ACHN (cell line): Measurements from ENCODE around the gene SLC34A2.
"Not testable (repeated sequence)": the region's sequence is repeated elsewhere in the genome, so short reads cannot be mapped to it uniquely, and the experiment has no call there.

Experiments
- DNase-seq: peaks from one replicate; pipeline ENCODE4 v3.0.0-alpha.2; 2015
- in situ Hi-C: cut with HindIII; loops from 2 replicates; pipeline ENCODE4 v1.10.0; 2017; ENCODE audit warnings: low sequenced_read_pairs, low pct_ligation_motif_present, low pct_unique_long_range_greater_than_20kb

Gene SLC34A2, protein sequence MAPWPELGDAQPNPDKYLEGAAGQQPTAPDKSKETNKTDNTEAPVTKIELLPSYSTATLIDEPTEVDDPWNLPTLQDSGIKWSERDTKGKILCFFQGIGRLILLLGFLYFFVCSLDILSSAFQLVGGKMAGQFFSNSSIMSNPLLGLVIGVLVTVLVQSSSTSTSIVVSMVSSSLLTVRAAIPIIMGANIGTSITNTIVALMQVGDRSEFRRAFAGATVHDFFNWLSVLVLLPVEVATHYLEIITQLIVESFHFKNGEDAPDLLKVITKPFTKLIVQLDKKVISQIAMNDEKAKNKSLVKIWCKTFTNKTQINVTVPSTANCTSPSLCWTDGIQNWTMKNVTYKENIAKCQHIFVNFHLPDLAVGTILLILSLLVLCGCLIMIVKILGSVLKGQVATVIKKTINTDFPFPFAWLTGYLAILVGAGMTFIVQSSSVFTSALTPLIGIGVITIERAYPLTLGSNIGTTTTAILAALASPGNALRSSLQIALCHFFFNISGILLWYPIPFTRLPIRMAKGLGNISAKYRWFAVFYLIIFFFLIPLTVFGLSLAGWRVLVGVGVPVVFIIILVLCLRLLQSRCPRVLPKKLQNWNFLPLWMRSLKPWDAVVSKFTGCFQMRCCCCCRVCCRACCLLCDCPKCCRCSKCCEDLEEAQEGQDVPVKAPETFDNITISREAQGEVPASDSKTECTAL

GRCh38 chr4:25654971-25655963, at the start of gene SLC34A2:
Gene SLC34A2 (plus strand): TSS chr4:25655851. CDS start chr4:25662501, 6,650 bp downstream.
- DNase-seq = peak; percentile 50
- in situ Hi-C loops = no loop called here

GRCh38 chr4:25608644-25609043, 47.0 kb upstream of the SLC34A2 start:
- DNase-seq = peak; percentile 29

DNA sequence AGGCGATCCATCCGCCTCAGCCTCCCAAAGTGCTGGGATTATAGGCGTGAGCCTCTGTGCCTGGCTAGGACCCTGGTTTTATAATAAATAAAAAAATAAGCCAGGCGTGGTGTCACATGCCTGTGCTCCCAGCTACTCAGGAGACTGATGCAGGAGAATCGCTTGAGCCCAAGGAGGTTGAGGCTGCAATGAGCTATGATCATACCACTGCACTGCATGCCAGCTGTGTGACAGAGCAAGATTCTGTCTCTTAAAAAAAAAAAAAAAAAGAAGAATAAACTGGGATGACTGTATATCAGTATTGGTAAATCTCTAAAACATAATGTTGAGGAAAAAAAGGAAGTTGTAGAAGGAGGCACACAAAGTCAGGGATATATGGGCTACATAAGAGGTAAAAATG, 45.7 kb upstream of the SLC34A2 start:
- in situ Hi-C loops = no loop called here
- DNase-seq = no peak

More at GRCh38 chr4:25608644-25609043, 47.0 kb upstream of the SLC34A2 start:
- in situ Hi-C loops = no loop called here

GRCh38 chr4:25613613-25614012, 42.0 kb upstream of the SLC34A2 start:
- DNase-seq, in situ Hi-C loops: not testable (repeated sequence)

GRCh38 chr4:25614807-25615206, 40.8 kb upstream of the SLC34A2 start:
- in situ Hi-C loops = no loop called here
- DNase-seq = no peak

DNA sequence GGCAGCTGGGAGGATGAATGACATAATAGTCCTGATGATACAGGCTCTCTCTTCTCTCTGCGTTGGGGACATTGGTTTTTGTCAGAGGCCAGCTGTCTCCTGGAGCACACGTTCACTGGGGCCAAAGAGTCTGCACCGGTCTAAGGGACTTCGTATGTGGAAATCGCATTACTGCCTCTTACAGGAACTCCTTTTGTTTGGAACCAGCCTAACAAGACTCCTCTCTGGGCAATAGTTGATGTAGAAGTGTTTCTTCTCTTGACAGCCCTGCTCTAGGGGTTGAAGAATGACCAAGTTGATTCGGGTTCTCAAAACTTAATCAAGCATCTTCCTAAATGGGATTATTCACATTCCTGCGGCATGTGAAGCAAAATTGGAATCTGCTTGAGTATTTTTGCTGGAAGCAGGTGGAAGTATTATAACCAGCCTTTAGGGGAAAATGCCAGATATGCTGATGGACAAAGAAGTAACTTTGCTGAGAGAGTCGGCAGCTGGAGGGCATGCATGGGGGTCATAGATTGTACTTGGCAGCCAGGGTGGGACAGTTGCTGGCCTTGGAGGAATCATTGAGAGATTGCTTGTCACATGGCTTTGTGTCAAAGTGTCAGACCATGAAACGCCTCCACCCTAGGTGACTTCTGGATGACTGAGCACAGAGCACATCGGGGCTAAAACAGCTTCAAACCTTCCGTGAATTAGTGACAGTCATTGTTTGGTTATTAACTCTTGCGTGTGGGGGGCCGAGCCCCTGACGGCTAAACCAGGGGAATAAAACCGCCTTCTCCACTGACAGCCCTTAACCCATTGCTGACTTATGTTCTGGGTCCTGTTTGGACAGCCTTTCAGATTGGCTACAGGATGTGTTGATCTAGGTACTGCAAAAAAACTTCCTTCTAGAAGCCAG, 34.4 kb upstream of the SLC34A2 start:
- in situ Hi-C loops = no loop called here
- DNase-seq = peak; percentile 84

DNA sequence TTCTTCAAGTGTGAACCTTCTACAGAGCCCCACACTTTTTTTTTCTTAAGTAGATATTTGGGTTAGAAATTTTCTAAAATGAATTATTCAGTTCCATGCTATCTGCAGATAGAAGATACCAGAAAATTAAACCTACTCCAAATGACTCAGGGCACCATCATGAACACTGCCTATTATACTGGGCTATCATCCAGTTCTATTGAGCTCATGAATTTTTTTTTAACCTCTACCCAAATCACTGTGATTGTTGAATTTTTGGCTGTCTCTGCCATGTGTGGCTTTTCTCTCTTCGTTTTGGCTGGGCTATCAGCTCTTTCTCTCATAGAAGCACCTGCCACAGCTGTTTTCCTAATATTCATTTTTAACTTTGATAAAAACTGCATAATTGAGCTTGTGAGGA, 31.0 kb upstream of the SLC34A2 start:
- in situ Hi-C loops = no loop called here
- DNase-seq = no peak

DNA sequence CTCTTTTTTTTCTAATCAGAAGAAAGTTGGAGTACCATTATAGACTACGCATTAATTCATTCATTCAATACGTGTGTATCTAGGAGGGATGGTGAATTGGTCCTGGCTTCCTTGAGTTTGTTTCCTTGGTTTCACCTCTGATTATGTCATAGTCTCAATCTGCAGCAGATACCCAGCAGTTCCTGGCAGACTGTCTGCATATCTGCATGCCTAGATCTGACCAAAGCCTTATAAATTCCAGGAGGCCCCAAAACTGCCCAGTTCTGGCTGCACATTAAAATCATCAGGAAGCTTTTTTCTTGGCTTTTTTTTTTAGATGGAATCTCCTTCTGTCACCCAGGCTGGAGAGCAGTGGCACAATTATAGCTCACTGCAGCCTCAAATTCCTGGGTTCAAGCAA, 27.2 kb upstream of the SLC34A2 start:
- in situ Hi-C loops = no loop called here
- no peak for DNase-seq

DNA sequence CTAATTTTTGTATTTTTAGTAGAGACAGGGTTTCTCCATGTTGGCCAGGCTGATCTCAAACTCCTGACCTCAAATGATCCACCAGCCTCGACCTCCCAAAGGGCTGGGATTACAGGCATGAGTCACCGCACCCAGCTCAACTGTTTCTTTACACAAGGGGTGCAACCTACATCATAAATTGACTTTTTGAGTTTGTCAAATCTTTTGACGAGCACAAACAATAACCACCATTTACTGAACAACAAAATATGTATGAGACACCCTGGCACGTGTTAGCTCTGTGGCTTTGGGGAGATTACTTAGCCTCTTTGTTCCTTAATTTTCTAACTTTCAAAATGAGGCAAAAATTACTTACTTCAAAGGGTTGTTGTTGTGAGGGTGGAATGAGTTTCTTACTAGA, 23.5 kb upstream of the SLC34A2 start:
- no peak for DNase-seq
- in situ Hi-C loops = no loop called here

GRCh38 chr4:25633541-25633940, 22.1 kb upstream of the SLC34A2 start:
- in situ Hi-C loops = no loop called here
- DNase-seq = no peak

GRCh38 chr4:25635501-25635900, 20.1 kb upstream of the SLC34A2 start:
- DNase-seq = no peak
- in situ Hi-C loops = no loop called here

- DNase-seq = no peak
- in situ Hi-C loops = no loop called here
Observed at GRCh38 chr4:25637581-25638220, 17.9 kb upstream of the SLC34A2 start.

DNA sequence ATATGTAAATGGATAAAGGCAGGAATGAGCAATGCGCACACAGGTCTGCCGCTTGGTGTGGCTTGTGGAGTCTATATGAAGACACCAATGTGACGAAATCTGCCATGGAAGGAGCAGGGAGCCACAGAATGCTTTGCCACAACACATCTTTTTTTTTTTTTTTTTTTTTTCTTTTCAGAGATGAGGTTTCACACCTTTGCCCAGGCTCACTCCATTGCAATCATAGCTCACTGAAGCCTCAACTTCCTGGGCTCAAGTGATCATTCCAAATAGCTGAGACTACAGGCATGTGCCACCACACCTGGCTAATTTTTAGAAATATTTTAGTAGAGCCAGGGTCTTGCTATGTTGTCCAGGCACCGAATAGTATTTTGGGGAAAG, 17.4 kb upstream of the SLC34A2 start:
- in situ Hi-C loops = no loop called here
- DNase-seq = no peak

DNA sequence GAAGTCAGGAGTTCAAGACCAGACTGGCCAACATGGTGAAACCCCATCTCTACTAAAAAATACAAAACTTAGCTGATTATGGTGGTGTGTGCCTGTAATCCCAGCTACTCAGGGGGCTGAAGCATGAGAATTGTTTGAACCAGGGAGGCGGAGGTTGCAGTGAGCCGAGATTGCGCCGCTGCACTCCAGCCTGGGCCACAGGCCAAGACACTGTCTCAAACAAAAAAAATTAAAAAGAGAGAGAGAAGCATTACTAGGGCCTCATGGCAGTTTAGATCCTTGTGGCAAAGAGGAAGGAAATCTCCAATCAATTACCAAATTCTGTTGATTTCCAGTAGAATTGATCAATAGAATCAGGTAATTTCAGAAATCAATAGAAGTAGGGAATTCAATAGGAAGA, 16.8 kb upstream of the SLC34A2 start:
- in situ Hi-C loops = no loop called here
- DNase-seq = no peak

- in situ Hi-C loops = no loop called here
- DNase-seq = no peak
Observed at GRCh38 chr4:25650311-25650710, 5.3 kb upstream of the SLC34A2 start.

- DNase-seq = no peak
- in situ Hi-C loops = no loop called here
Observed at GRCh38 chr4:25651682-25652081, 4.0 kb upstream of the SLC34A2 start.
